Upper lobe of left lung (tissue), 4 donors: ENCODE data around the gene RHOXF1.
"Not testable (repeated sequence)": the region's sequence is repeated elsewhere in the genome, so short reads cannot be mapped to it uniquely, and the experiment has no call there.

Experiments used
- EP300 ChIP-seq, 4 donors: sonication (generic); formaldehyde crosslinking; IDR thresholded peaks; one replicate each; pipeline ENCODE4 v1.5.1; 2017; ENCODE audit warnings: antibody characterized with exemption in 4 of 4, control low read depth in 2 of 4
- POLR2A ChIP-seq, 4 donors: fragments of 450-650 bp; IDR thresholded peaks; one replicate each; pipeline ENCODE4 v1.5.1; 2016 to 2017; ENCODE audit warnings: antibody characterized with exemption in 4 of 4, mild to moderate bottlenecking in 2 of 4
- POLR2AphosphoS5 ChIP-seq, 2 donors: sonication (generic); formaldehyde crosslinking; IDR thresholded peaks; one replicate each; pipeline ENCODE4 v1.5.1; 2017; ENCODE audit warnings: antibody characterized with exemption in 2 of 2
- TF ChIP-seq, protein P1 (sequence below), 6 experiments: fragments of 450-650 bp in 4 of 6; fragments of 200-600 bp in 2 of 6; sonication (generic) in 2 of 6; IDR thresholded peaks; one replicate each; pipeline ENCODE4 v1.5.1; 2016 to 2019; ENCODE audit warnings: antibody characterized with exemption in 6 of 6

DNA sequence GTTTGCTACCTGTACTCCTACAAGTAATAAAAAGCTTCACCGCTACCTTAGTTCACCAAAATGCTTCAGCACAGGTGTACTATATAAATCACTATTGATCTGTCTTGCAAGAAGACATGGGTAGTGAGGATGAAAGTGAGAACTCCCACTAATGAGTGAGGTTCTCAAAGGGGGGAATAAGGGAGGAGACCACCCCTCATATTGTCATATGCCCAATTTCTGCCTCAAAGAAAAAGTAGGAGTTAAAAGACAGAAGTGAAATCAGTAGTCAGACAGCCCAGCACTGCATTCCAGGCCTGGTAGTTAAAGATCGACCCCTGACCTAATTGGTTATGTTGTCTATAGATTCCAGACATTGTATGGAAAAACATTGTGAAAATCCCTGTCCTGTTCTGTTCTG lies 14.7 kb downstream of the RHOXF1 start:
- TF ChIP-seq POLR2A, POLR2AphosphoS5, EP300 (IDR thresholded peaks at IDR 0.05): not testable (repeated sequence)
- TF ChIP-seq, protein P1, sequence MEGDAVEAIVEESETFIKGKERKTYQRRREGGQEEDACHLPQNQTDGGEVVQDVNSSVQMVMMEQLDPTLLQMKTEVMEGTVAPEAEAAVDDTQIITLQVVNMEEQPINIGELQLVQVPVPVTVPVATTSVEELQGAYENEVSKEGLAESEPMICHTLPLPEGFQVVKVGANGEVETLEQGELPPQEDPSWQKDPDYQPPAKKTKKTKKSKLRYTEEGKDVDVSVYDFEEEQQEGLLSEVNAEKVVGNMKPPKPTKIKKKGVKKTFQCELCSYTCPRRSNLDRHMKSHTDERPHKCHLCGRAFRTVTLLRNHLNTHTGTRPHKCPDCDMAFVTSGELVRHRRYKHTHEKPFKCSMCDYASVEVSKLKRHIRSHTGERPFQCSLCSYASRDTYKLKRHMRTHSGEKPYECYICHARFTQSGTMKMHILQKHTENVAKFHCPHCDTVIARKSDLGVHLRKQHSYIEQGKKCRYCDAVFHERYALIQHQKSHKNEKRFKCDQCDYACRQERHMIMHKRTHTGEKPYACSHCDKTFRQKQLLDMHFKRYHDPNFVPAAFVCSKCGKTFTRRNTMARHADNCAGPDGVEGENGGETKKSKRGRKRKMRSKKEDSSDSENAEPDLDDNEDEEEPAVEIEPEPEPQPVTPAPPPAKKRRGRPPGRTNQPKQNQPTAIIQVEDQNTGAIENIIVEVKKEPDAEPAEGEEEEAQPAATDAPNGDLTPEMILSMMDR (IDR thresholded peaks at IDR 0.05) = not testable (repeated sequence)
